Activated CD4-positive, alpha-beta T cell treated with anti-CD3 and anti-CD28 coated beads, Interleukin-2, amount 50 U/mL, for 16 hours (primary cell): ENCODE results near the gene FOXS1.

Experiments used
- DNase-seq: peaks from one replicate; pipeline ENCODE4 v3.0.0-alpha.2; 2020

The FOXS1 gene

DNA sequence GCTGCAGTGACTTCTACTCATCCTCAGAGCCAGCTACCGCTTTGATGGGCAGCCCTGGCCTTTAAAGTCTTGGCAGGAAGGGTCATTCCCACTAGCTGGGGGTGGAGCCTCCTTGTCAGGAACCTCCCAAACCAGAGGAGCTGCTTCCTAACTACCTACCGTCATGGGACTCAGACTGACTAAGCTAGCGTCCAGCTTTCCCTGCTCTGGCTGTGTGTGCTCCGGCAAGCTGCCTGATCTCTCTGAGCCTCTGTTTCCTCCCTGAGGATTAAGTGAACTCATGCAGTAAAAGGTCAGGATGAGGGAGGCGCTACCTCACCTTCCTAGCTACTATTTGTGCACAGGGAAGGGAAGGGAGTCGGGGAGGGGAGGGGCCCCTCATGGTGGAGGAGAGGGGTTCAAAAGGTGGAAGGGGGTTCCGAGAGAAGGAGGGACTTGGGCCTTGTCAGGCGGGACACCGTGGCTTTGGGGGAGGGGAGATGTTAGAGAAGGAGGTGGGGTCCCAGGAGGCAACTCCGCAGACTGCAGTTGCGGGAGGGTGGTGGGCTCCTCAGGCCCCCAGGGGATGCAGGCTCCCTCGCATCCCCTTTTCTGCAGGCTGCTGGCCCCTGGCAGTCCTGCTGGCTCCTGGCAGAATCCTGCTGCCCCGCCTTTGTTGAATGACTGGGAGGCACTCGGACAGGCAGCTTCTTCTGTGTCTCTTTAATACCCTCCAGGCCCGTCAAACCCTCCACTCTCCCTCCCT lies 15.2 kb upstream of the FOXS1 start:
- DNase-seq, result no peak

DNA sequence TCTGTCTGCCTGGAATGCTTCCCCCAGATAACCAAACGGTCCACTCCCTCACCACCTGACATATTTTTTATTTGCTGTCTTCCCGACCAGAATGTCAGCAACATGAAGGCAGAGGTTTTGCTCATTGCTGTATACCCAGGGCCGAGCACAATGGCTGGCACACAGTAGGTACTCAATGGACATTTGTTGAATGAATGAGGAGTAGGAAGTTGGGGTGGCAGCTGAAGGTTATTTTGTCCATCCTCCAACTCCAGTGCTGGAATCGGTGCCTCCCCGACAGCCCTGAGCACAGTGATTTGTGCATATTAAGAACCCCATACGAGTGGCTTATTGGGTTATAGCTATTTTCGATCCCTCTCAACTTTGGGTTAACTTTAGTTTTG lies 14.6 kb upstream of the FOXS1 start:
- no peak for DNase-seq

GRCh38 chr20:31859266-31859997 lies 14.0 kb upstream of the FOXS1 start:
- no peak for DNase-seq

GRCh38 chr20:31858760-31859083 lies 13.3 kb upstream of the FOXS1 start:
- DNase-seq, result no peak

DNA sequence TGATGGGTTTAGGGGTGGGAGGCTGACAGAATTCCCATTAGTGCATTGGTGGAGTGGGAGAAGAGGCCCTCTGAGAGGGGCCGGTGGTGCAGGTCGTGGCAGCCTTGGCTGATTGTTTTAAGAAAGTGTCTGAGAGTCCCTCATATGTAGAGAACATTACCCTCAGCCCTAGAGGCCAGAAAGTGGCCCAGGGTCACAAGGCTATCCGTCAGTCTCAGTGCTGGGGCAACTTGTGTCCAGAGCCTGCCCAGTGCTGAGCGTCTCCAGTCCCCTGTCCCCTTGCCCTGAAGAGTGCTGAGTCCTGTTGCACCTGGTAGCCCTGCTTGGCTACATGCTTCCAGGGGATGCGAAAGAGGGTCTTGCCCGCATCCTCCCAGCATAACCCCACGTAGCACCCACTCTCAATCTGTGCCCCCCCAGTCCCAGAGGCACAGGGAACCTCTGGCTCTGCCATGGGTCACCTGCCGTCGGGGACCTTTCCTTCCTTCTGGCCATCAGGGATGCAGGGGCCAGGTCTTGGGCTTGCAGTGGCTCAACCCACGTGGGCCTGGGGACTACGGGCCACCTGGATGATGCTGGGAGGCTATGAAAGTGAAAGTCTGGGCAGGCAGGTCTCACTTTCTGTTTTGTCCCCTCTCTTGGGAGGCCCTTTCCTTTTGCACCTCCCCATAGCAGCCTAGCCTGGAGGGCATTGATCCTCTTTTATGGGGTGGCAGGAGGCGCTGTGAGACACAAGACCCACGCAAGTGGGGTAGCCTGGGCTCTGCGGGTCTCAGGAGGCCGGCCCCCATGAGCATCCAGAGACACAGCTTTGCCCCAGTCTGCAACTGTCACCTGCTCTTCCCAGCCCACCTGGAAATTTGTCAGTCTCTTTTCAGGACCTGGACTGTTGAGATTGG lies 12.7 kb upstream of the FOXS1 start:
- DNase-seq, result no peak

DNA sequence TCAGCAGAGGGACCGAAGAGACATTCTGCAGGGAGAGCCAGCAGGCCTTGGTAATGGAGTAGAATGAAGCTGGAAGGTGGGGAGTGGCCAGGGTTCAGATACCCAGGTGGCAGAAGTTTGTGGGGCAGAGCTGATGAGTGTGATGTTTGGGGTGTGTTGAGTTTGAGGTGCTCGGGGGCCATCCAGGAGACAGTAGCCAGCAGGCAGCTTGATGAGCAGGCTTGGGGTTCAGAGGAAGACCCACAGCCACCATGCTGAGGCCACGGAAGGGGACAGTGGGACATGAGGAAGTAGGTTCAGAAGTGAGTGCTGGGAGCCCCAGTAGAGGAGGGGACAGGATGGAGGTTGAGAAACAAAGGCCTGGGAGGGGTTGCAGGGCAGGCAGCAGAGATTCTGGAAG lies 11.1 kb upstream of the FOXS1 start:
- DNase-seq, result no peak

DNA sequence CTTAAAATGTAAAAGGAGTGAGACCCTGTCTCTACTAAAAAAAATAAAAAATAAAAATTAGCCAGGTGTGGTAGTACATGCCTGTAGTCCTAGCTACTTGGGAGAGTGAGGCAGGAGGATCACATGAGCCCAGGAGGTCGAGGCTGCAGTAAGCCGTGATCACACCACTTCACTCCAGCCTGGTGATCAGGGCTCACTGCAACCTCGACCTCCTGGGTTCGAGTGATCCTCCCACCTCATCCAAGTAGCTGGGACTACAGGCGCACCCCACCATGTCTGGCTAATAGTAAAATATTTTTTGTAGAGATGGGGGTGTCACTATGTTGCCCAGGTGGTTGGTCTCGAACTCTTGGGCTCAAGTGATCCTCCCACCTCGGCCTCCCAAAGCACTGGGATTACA lies 8.1 kb upstream of the FOXS1 start:
- DNase-seq, result no peak

GRCh38 chr20:31851240-31851955 lies 6.0 kb upstream of the FOXS1 start:
- DNase-seq, result no peak

DNA sequence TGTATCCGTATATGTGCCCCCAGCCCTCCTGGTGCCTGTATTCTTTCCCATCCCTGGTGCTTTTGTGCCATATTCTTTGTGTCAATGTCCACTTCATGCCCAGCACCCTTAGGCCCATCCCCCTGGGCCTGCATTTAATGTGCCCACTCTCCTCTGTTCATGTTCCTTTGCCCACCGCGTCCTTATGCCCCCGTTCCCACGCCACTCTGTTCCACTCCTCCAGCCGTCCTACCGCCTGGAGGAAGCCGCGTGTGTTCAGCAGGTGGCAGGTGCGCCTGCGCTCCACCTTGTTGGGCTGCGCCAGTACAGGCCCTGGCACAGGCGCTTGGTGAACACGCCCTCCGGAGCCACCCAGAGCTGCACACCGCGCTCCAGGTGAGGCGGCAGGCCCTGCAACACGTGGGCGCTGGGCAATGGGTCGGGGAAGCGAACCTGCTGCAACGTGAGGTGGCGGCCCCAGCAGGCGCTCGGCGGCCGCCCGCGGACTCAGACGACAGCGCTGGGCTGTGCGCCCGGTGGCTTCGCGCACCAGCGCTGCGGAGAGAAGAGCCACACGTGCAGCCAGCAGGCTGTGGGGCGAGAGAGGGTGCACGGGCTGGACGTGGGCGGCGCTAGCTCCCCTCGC lies 4.0 kb upstream of the FOXS1 start:
- DNase-seq, result no peak

- no peak for DNase-seq
Measured at GRCh38 chr20:31848088-31848999, 2.9 kb upstream of the FOXS1 start.

- DNase-seq, result no peak
Measured at GRCh38 chr20:31846793-31847138, 1.4 kb upstream of the FOXS1 start.

DNA sequence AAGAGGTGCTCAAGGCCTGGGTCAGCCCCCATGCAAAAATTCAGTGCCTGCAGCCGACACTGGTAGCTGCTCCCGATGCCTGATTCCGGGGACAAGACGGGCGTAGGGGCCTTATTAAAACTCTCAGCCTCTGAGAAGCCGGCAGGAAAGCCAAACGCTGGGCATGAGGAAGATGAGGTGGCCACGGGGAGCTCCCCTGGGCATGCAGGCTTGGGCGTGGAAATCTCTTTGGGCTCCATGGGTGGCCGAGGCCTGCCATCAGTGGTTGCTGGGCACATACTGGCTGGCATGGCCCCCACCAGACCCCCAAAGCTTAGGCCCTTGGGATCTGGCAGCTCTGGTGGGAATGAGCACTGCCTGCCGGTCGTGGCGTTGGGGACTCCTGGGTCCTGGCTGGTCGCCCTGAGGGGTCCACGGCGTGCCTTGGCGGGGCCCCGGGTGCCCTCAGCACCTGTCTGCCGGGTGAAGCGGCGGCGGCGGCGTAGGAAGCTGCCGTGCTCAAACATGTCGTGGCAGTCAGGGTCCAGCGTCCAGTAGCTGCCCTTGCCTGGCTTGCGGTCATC lies 586 bp downstream of the FOXS1 start:
- DNase-seq, result no peak

- no peak for DNase-seq
Measured at GRCh38 chr20:31843881-31844280, 1.5 kb downstream of the FOXS1 start.

DNA sequence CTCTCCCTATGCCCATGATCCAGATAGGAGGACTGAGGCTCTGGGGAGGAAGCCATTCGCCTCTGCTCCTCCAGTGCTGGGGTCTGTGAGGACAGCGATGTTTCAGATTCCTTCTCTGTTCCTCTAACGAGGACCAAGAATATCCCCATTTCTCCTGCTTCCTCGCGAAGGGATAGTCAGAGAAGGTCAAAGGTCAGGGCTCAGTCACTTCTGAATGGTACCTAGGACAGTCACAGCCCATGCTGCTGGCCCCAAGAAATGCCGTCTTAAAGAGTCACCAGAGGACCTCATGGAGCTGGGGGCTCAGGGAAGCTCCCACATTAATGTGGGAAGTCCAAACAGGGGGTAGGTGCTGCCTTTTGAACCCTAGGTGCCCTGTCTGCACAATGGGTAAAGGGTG lies 2.1 kb downstream of the FOXS1 start:
- DNase-seq, result no peak

GRCh38 chr20:31842471-31843157 lies 2.8 kb downstream of the FOXS1 start:
- DNase-seq, result no peak

- DNase-seq, result no peak
Measured at GRCh38 chr20:31841928-31842327, 3.5 kb downstream of the FOXS1 start.

DNA sequence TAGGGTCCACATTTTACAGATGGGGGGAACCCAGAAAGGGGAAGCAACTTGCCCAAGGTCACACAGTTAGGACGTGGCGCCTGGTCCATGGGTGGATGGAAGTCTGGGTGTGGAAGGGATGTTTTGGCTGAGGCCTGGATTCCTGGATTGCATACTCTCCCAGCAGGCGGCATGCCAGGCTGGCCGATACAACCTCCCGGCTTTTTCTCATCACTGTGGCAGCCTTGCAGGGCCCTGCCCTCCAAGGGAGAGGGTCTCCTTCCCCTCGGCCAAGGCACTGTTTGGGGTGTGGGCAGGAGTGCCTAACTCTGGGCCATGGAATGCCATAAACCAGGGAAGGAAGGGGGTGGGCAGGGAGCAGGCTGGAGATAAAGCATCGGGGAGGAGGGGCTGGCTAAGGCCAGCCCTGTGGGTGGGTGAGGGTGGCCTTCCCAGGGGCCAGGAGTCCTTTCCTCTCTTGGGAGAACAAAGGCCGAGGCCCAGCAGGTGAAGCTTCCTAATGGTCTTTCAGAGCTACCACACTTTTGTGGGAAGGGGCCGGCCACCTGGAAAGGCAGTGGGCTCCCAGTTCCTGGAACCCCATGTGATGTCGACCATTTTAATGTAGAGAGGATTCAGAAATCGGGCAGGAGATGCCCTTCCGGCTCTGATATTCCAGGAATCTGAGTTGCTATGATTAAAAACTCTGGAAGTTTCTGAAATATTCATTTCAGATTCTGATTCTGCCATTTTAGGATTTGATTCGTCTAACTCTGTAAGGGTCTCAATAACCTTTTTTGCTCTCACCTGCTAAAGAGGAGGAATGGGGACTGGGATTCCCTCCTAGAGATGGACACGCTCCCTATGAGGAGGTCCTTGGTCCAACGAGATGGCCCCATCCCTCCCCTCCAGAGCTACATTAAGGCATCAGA lies 4.2 kb downstream of the FOXS1 start:
- DNase-seq, result no peak

DNA sequence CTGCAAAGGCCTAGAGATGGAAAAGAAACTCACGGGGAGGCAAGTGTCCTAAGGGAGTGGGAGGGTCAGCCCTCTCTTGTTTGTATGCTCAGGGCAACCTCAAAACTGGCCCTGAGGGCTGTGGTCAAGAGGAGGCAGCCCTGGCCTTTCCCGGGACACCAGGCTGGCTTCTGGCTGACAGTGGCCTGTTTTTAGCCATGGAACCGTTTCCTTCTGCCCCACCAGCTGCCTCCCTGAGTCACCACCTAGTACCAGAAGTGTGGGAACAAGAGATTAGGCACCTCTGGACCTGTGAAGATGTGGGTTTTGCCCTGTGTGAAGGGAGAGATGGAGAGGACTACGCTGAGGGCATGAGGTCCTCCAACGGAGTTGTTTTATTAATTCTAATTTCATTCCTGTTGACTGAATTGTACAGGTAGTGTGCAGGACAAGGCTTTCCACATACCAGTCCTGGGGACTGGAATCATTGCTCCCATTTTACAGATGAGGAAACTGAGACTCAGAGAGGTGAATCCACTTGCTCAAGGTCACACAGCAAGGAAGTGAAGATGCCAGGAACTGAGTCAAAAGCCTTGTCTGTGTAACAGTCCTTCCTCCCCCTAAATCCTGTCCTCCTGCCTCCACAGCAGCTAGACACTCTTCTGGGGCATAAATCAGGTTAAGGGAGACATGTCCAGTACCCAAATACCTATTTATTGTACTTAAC lies 5.5 kb downstream of the FOXS1 start:
- DNase-seq, result no peak
